GM12878 (cell line): Measurements from ENCODE around the gene PGLYRP1. TPM values are rescaled to one million over a fixed set of nuclear protein-coding genes. Genes with fewer than 3 reads are reported as not detected.

Source experiments
- ATAC-seq: fragments of 200-7000 bp; cut with Tn5 transposase; 3 replicates; pipeline ENCODE4 v1.9.1; 2020; ENCODE audit warnings: mild to moderate bottlenecking, moderate library complexity
- BruUV-seq: library from RNA; stranded (reverse); fragments of 400-500 nt; replicated peaks from 2 replicates; lab custom pipeline; 2021; lab: Mats Ljungman, UMichigan
- CTCF ChIA-PET: fragments of 300-600 bp; sonication (Branson Sonifier 250); formaldehyde crosslinking; extraction: SDS; loops from one replicate; lab custom pipeline; 2021; ENCODE audit warnings: inconsistent platforms; lab: Yijun Ruan, JAX
- POLR2A ChIA-PET: fragments of 350-600 bp; formaldehyde crosslinking; extraction: SDS; loops from one replicate; lab custom pipeline; 2021; ENCODE audit warnings: inconsistent platforms; lab: Charles Lee
- RAD21 ChIA-PET: fragments of 300-600 bp; sonication (Branson Sonifier 250); formaldehyde crosslinking; loops from one replicate; lab custom pipeline; 2023; ENCODE audit warnings: antibody characterized with exemption; ENCODE audit not compliant: unreplicated experiment; lab: Charles Lee
- SMC1A ChIA-PET: fragments of 300-600 bp; sonication (Branson Sonifier 250); formaldehyde crosslinking; loops from one replicate; lab custom pipeline; 2023; ENCODE audit not compliant: unreplicated experiment, uncharacterized antibody; lab: Charles Lee
- DNase-seq: peaks from one replicate; pipeline ENCODE4 v3.0.0-alpha.2; 2011; ENCODE audit warnings: low read depth, low spot score
- FAIRE-seq: peaks from 3 replicates; lab custom pipeline; 2011; peaks lifted over from hg19 to GRCh38; lab: Jason Lieb, UNC
- H2AFZ ChIP-seq: 2 replicates; pipeline ENCODE4 v1.6.0; 2011; ENCODE audit warnings: low read depth, low read length, control low read depth; ENCODE audit not compliant: control insufficient read depth
- H3K27ac ChIP-seq: 2 replicates; pipeline ENCODE4 v1.5.1; 2011; ENCODE audit warnings: control low read depth; ENCODE audit not compliant: control insufficient read depth, insufficient read depth
- H3K27me3 ChIP-seq, 2 experiments: replicated peaks in 1 of 2; 2 replicates each; pipeline versions ENCODE4 v1.6.0 to v1.6.1; 2011; ENCODE audit warnings: low read length in 1 of 2; ENCODE audit not compliant: control insufficient read depth in 2 of 2, insufficient read depth in 2 of 2
- H3K36me3 ChIP-seq, 2 experiments: 2 replicates each; pipeline ENCODE4 v1.5.1; 2011; ENCODE audit warnings: low read length in 1 of 2; ENCODE audit not compliant: control insufficient read depth in 2 of 2, insufficient read depth in 2 of 2
- H3K4me1 ChIP-seq: 2 replicates; pipeline ENCODE4 v1.6.1; 2011; ENCODE audit warnings: mild to moderate bottlenecking, low read length, moderate library complexity, mixed read lengths; ENCODE audit not compliant: control insufficient read depth, insufficient read depth
- H3K4me2 ChIP-seq: 2 replicates; pipeline ENCODE4 v1.6.0; 2011; ENCODE audit warnings: control low read depth; ENCODE audit not compliant: control insufficient read depth, insufficient read depth
- H3K4me3 ChIP-seq: fragments of 200-600 bp; sonication (generic); 2 replicates; pipeline ENCODE4 v1.5.1; 2016
- H3K79me2 ChIP-seq: 2 replicates; pipeline ENCODE4 v1.6.0; 2011; ENCODE audit warnings: low read length; ENCODE audit not compliant: control insufficient read depth, insufficient read depth
- H3K9ac ChIP-seq: 2 replicates; pipeline ENCODE4 v1.8.0; 2011; ENCODE audit warnings: low read length, control low read depth, mixed read lengths; ENCODE audit not compliant: control insufficient read depth, insufficient read depth
- H3K9me3 ChIP-seq: replicated peaks from 3 replicates; pipeline ENCODE4 v1.5.1; 2011; ENCODE audit warnings: mild to moderate bottlenecking, low read length; ENCODE audit not compliant: control insufficient read depth, insufficient read depth
- H4K20me1 ChIP-seq: 2 replicates; pipeline ENCODE4 v1.6.0; 2011; ENCODE audit not compliant: control insufficient read depth, insufficient read depth
- BRCA1 ChIP-seq: IDR thresholded peaks from 2 replicates; pipeline ENCODE4 v1.6.1; 2011; ENCODE audit warnings: low read depth, low read length, improper control_type of control experiment
- CBFB ChIP-seq: IDR thresholded peaks from 2 replicates; pipeline ENCODE4 v1.6.1; 2016; ENCODE audit warnings: antibody characterized with exemption, low read depth
- EED ChIP-seq: sonication (generic); IDR thresholded peaks from 2 replicates; pipeline ENCODE4 v1.6.1; 2016; ENCODE audit warnings: antibody characterized with exemption, low read depth
- GATAD2B ChIP-seq: fragments of 450-650 bp; conservative IDR thresholded peaks from 2 replicates; pipeline ENCODE4 v1.6.1; 2017; ENCODE audit warnings: low read depth, mild to moderate bottlenecking, moderate library complexity
- JUNB ChIP-seq: IDR thresholded peaks from 2 replicates; pipeline ENCODE4 v1.6.1; 2016; ENCODE audit warnings: antibody characterized with exemption, mild to moderate bottlenecking
- NFXL1 ChIP-seq: fragments of 450-650 bp; IDR thresholded peaks from 2 replicates; pipeline ENCODE4 v1.6.1; 2017; ENCODE audit warnings: antibody characterized with exemption, mild to moderate bottlenecking, borderline replicate concordance
- NR2C1 ChIP-seq: fragments of 450-650 bp; IDR thresholded peaks from 2 replicates; pipeline ENCODE4 v1.6.1; 2017; ENCODE audit warnings: antibody characterized with exemption, mild to moderate bottlenecking, moderate library complexity
- PAX8 ChIP-seq: fragments of 450-650 bp; IDR thresholded peaks from 2 replicates; pipeline ENCODE4 v1.6.1; 2017; ENCODE audit warnings: mild to moderate bottlenecking, moderate library complexity
- RCOR1 ChIP-seq: conservative IDR thresholded peaks from 2 replicates; pipeline ENCODE4 v1.6.1; 2012; ENCODE audit warnings: low read depth, low read length, improper control_type of control experiment
- RELA ChIP-seq: fragments of 450-650 bp; IDR thresholded peaks from 2 replicates; pipeline ENCODE4 v1.8.0; 2014; ENCODE audit warnings: borderline replicate concordance; ENCODE audit not compliant: partially characterized antibody
- SMAD5 ChIP-seq: IDR thresholded peaks from 2 replicates; pipeline ENCODE4 v1.6.1; 2016; ENCODE audit warnings: antibody characterized with exemption, low read depth
- SMC3 ChIP-seq: IDR thresholded peaks from 2 replicates; pipeline ENCODE4 v1.6.1; 2011; ENCODE audit warnings: low read length, improper control_type of control experiment, borderline replicate concordance
- SPI1 ChIP-seq: IDR thresholded peaks from 2 replicates; pipeline ENCODE4 v1.6.1; 2011; ENCODE audit warnings: low read depth, mild to moderate bottlenecking, low read length, moderate library complexity, borderline replicate concordance; ENCODE audit not compliant: insufficient read depth
- STAT1 ChIP-seq: fragments of 450-650 bp; conservative IDR thresholded peaks from 2 replicates; pipeline ENCODE4 v1.6.1; 2014; ENCODE audit warnings: antibody characterized with exemption, mild to moderate bottlenecking
- TARDBP ChIP-seq: IDR thresholded peaks from 2 replicates; pipeline ENCODE4 v1.6.1; 2016; ENCODE audit warnings: borderline replicate concordance
- USF1 ChIP-seq: IDR thresholded peaks from 2 replicates; pipeline ENCODE4 v1.6.1; 2011; ENCODE audit warnings: borderline replicate concordance, low read depth, mild to moderate bottlenecking, moderate library complexity, mixed read lengths, low read length; ENCODE audit not compliant: insufficient read depth; ENCODE audit errors: extremely low read length
- ZBED1 ChIP-seq: IDR thresholded peaks from 2 replicates; pipeline ENCODE4 v1.6.1; 2016; ENCODE audit warnings: borderline replicate concordance
- ZNF384 ChIP-seq: IDR thresholded peaks from 2 replicates; pipeline ENCODE4 v1.6.1; 2012; ENCODE audit warnings: low read depth, mild to moderate bottlenecking, low read length, improper control_type of control experiment, borderline replicate concordance
- WGBS: methylation state at CpG from one replicate; pipeline ENCODE4 v1.1.6; 2016; ENCODE audit warnings: low lambda C conversion rate; ENCODE audit not compliant: insufficient replicate concordance, insufficient coverage; ENCODE audit errors: missing lambda C conversion rate; 5-methylcytosine and 5-hydroxymethylcytosine counted together
- in situ Hi-C: fragments of 300-500 bp; cut with MboI; formaldehyde crosslinking; loops from 9 replicates; pipeline ENCODE4 v1.14.3; 2018; ENCODE audit warnings: mixed read lengths
- intact Hi-C: fragments of 100-400 bp; cut with micrococcal nuclease; formaldehyde crosslinking; loops from one replicate; pipeline ENCODE4 v1.14.2; 2022; ENCODE audit not compliant: unreplicated experiment
- polyA plus RNA-seq, 11 experiments: library from polyadenylated mRNA; depleted of rRNA in 4 of 11; unstranded in 6 of 11; stranded (reverse) in 5 of 11; fragments of >200 nt; fragmentation: Nextera tagmentation in 4 of 11; fragmentation: Illumina TruSeq in 1 of 11; extraction: Ambion mirVana in 4 of 11; extraction: Trizol in 1 of 11; gene quantifications; 1 replicate in 1 of 11; 2 replicates in 10 of 11; pipeline versions ENCODE4 v1.2.1 to v1.2.3, GENCODE V29; 2011 to 2016; ENCODE audit warnings: inconsistent platforms in 2 of 11, missing spikeins in 2 of 11, low read depth in 1 of 11
- total RNA-seq, 4 experiments: library from RNA; depleted of rRNA in 3 of 4; stranded (reverse); fragments of >200 nt in 3 of 4; fragmentation: Illumina TruSeq in 1 of 4; extraction: Trizol in 1 of 4; gene quantifications; 2 replicates each; pipeline versions ENCODE4 v1.2.1 to v1.2.3, GENCODE V29; 2013 to 2021
- TF ChIP-seq, protein P1 (sequence below): IDR thresholded peaks from 2 replicates; pipeline ENCODE4 v1.6.1; 2012; ENCODE audit warnings: improper control_type of control experiment, low read depth, low read length; ENCODE audit not compliant: insufficient replicate concordance

Gene PGLYRP1
- total and polyA plus RNA-seq, 10 of the 15 experiments (the other 5 are each of a cell fraction or from before 2014, with no cell fraction given): 0.30 TPM; not detected in 9

DNA sequence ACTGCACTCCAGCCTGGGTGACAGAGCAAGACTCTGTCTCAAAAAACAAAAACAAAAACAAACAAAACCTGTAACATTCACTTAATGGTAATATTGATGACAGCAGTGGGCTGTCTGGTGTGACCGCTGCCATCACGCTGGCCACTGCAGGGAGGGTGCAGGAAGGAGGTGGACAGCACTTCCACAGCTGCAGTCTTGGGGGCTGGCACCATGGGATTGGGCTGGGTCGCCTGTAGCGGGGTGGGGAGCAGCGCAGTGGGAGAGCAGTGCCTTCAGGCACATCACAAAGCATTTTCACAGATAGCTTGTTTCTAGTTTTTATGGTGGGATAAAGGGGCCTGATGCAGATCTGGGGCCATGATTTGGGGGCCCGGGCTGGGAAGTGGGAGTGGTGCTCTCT is 12.7 kb upstream of the PGLYRP1 start:
- ATAC-seq (no peak), DNase-seq (no peak), FAIRE-seq (no peak)
- in situ Hi-C loops: no loop called here
- intact Hi-C loops: no loop called here
- no peaks in the 10 kb centered on the region for H3K79me2 ChIP-seq
- WGBS: 51% methylated on average over 6 of the region's 6 CpGs
- no peak overlapping the region for H3K27ac ChIP-seq
- BruUV-seq: no TSS peak
- no peaks in the 10 kb centered on the region for H3K36me3 ChIP-seq
- RAD21 ChIA-PET: no interaction called here
- peaks cover 3 to 5% of the 10 kb centered on the region in 2 experiments; a peak in 3 of 4 replicates for H3K27me3 ChIP-seq
- H3K4me2 ChIP-seq: no peak overlapping the region
- no peak overlapping the region for H3K9ac ChIP-seq
- CTCF ChIA-PET: no interaction called here
- no peaks in the 10 kb centered on the region; the same call in 2 of the 3 replicates for H3K9me3 ChIP-seq
- H2AFZ ChIP-seq: no peak overlapping the region
- TF ChIP-seq GATAD2B (no peak), PAX8 (no peak), SMAD5 (no peak), SPI1 (no peak), USF1 (no peak), CBFB (no peak), RELA (no peak), TARDBP (no peak), NR2C1 (no peak), RCOR1 (no peak), ZNF384 (no peak), SMC3 (no peak), JUNB (no peak), BRCA1 (no peak), NFXL1 (no peak), ZBED1 (no peak), EED (no peak), STAT1 (no peak)
- TF ChIP-seq, protein P1, sequence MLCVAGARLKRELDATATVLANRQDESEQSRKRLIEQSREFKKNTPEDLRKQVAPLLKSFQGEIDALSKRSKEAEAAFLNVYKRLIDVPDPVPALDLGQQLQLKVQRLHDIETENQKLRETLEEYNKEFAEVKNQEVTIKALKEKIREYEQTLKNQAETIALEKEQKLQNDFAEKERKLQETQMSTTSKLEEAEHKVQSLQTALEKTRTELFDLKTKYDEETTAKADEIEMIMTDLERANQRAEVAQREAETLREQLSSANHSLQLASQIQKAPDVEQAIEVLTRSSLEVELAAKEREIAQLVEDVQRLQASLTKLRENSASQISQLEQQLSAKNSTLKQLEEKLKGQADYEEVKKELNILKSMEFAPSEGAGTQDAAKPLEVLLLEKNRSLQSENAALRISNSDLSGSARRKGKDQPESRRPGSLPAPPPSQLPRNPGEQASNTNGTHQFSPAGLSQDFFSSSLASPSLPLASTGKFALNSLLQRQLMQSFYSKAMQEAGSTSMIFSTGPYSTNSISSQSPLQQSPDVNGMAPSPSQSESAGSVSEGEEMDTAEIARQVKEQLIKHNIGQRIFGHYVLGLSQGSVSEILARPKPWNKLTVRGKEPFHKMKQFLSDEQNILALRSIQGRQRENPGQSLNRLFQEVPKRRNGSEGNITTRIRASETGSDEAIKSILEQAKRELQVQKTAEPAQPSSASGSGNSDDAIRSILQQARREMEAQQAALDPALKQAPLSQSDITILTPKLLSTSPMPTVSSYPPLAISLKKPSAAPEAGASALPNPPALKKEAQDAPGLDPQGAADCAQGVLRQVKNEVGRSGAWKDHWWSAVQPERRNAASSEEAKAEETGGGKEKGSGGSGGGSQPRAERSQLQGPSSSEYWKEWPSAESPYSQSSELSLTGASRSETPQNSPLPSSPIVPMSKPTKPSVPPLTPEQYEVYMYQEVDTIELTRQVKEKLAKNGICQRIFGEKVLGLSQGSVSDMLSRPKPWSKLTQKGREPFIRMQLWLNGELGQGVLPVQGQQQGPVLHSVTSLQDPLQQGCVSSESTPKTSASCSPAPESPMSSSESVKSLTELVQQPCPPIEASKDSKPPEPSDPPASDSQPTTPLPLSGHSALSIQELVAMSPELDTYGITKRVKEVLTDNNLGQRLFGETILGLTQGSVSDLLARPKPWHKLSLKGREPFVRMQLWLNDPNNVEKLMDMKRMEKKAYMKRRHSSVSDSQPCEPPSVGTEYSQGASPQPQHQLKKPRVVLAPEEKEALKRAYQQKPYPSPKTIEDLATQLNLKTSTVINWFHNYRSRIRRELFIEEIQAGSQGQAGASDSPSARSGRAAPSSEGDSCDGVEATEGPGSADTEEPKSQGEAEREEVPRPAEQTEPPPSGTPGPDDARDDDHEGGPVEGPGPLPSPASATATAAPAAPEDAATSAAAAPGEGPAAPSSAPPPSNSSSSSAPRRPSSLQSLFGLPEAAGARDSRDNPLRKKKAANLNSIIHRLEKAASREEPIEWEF: no peak
- H4K20me1 ChIP-seq: no peaks in the 10 kb centered on the region
- H3K4me3 ChIP-seq: no peak overlapping the region
- SMC1A ChIA-PET: no interaction called here
- POLR2A ChIA-PET: no interaction called here
- no peaks in the 10 kb centered on the region for H3K4me1 ChIP-seq
